Endometrial microvascular endothelial cells (primary cell): ENCODE data around the gene MTUS2. TPM values are rescaled to one million over a fixed set of nuclear protein-coding genes. Genes with fewer than 3 reads are reported as not detected.
"Not testable (repeated sequence)": the region's sequence is repeated elsewhere in the genome, so short reads cannot be mapped to it uniquely, and the experiment has no call there.

Experiments
- in situ Hi-C: cut with HindIII; loops from 2 replicates; pipeline ENCODE4 v1.10.0; 2017; ENCODE audit warnings: low sequenced_read_pairs, low pct_unique_long_range_greater_than_20kb; ENCODE audit errors: inconsistent ontology term
- total RNA-seq: library from RNA; depleted of rRNA; stranded (reverse); fragments of >200 nt; gene quantifications from one replicate; pipeline ENCODE4 v1.2.3, GENCODE V29; 2015; ENCODE audit errors: inconsistent ontology term

Gene MTUS2
- total RNA-seq, 1 donor from 2014 or later, result not detected

- in situ Hi-C loops, result no loop called here
Measured at GRCh38 chr13:28953714-28954418, 133.7 kb downstream of the MTUS2 start.

DNA sequence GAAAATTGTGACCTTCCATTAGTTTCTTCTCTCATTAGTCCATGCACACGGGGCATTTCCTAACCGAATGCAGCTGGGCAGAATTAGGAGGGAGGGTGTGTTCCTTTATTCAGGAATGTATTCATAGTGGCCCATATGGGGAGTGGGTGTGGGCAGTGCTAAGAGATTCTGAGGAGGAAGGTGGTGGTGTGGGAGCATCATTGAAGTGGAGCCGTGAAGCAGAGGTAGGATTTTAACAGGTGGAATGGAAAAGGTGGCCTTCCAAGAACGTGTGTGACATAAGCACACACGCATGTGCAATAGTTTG is 134.2 kb downstream of the MTUS2 start:
- in situ Hi-C loops, result no loop called here

- in situ Hi-C loops, result no loop called here
Measured at GRCh38 chr13:28954810-28955209, 134.7 kb downstream of the MTUS2 start.

DNA sequence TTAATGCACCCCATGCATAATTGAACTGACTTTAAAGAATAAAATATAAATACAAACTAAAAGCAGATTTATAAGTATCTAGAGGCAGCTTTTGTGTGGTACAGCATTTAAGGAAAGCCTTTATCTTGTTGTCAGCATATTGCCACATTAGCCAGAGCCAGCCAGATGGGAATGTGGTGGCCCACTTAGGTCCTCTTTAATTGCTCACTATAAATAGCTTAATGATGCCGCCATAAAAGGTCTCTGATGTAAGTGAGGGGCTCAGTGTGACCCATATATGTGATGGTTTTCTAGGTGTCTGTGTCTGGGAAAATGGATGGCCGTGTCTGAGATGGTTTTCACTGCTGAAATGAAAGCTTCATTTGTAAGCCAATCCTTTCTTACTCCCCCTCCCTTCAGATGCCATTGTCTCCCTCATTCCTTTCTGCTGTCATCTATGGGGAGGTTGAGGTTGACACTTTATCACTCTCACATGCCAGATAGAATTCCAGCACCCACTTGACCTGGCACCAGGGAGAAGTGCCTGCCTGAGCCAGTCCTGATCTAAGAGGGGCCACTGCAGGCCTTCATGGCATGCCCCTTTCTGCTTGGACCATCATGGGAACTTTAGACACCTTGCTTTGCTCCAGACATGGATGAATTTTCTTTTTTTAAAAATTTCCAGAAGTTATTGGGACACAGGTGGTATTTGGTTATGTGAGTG is 135.3 kb downstream of the MTUS2 start:
- in situ Hi-C loops, result no loop called here

- in situ Hi-C loops, result no loop called here
Measured at GRCh38 chr13:28958018-28958417, 137.9 kb downstream of the MTUS2 start.

GRCh38 chr13:28958441-28958840 is 138.3 kb downstream of the MTUS2 start:
- in situ Hi-C loops, result no loop called here

GRCh38 chr13:28964052-28964451 is 143.9 kb downstream of the MTUS2 start:
- in situ Hi-C loops, result no loop called here

DNA sequence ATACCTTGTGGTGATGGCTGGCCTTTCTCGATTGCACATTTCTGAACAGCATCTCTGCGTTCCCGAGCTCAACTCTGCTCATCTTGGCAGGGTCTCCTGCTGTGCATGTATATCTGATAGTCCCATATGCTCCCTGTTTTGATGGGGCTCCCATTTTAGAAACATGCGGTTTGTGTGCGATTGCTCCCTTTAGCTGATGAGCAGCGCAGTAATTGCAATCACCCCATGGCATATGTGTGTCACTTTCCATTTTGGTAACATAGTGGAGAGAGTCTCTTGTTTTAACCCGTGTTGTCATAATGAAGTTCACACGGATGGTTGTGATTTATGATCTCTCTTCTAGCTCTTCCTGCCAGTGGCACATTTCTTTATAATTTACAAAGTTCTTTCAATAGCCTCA is 144.7 kb downstream of the MTUS2 start:
- in situ Hi-C loops, result no loop called here

DNA sequence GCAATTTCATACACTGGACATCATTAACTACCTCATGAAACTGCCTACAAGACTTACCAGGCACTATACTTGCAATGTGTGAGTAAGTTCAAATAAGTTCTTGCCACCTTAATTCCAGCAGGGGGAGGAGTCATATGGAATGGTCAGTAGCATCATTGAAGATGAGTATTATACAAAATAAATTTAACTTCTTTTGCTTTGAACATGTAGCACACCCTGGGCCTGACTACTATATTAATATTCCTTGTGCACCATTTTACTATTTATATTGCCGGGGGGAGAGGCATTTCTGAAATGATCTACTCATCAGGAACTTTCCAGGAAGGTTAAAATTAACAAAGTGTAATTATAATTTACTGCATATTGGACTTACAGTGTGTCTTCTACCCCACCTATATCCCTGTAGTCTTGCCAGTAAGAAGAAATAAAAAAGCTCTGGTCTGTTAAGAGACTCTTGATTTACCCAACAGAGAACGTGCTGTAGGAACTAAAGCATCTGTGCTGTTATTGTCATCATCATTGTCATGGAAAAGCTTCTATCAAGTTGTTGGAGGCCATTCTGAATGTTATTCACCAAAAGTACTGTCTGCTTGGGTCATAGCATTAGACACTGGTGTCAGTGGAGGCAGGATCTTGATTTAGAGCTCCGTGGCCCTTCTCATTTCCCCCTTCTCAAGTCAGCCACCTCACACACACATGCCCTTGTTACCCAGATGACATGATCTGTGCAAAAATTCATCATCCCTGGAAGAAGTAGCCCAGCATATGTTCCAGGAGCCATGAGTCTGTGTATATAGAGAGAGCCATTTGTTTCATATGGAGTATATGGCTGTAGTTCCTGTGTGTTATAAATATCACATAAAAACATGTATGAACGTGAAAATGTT is 147.1 kb downstream of the MTUS2 start:
- in situ Hi-C loops, result no loop called here

DNA sequence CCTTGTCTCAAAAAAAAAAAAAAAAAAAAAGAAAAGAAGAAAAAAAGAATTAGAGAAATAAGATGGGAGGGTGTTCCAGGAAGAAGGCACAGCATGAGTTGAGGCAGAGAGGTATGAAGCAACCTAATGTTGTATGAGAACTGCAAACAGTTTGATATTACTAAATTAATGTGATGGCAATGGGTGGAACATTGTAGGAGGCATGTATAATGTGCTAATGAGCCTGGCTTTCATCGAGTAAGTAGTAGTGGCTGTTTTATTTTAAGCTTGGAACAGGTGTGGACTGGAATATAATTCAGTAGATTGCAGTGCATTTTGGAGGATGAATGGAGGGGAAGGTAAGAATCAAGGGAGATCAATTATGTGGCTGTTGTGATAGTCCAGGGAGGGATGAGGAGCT is 156.1 kb downstream of the MTUS2 start:
- in situ Hi-C loops, result no loop called here

DNA sequence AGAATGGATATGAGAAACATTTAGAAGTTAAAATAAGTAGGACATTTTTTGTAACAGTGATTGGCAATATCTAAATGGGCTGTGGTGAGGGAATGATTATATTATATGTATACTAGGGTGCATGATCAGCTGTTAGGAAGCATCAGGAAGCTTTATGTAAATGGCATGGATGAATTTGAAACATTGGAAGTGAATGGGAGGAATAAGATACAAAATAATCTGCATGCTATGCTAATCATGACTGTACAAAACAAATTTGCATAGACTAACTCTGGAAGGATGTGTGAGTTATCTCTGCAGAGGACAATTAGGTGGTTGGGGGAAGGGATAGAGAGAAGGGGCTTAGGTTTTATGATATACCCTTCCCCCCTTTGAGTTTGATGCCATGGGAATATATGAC is 156.5 kb downstream of the MTUS2 start:
- in situ Hi-C loops, result no loop called here

- in situ Hi-C loops, result no loop called here
Measured at GRCh38 chr13:28978574-28978973, 158.4 kb downstream of the MTUS2 start.

GRCh38 chr13:28981530-28981929 is 161.4 kb downstream of the MTUS2 start:
- in situ Hi-C loops, result no loop called here

DNA sequence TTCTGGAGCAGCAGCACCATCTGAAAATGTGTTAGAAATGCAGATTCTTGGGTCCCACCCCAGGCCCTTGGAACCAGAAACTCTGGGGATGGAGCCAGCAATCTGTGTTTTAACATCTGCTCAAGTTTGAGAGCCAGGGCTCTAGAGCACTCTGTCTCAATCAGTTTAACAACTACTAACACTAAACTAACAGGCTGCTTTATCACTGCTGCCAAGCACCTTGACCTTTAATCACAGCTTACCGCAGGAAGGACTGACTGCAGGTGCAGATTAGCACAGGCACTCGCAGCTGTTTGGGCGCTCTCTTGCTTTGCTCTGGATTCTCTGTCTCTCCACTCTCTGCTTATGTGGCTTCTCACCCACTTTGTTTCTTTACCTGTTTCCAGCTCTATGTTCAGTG is 163.5 kb downstream of the MTUS2 start:
- in situ Hi-C loops, result no loop called here

DNA sequence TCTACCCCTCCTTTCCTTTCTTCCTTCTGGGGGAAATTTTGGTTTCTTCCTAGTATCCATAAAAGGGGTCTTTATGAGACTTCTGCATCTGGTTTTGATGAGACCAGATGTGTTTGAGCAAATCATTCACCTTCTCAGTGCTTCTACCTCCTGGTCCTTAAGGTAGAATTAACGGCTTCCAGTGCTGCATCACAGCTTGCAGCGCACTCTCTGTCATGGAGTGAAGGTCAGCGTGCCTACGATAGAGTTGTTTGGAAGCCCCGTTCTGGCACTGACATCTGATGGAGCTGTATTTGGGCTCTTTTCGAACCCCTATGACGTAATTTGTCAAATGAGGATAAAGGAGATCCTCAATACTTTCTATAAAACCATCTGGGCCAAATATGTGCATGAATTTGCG is 164.2 kb downstream of the MTUS2 start:
- in situ Hi-C loops, result no loop called here

DNA sequence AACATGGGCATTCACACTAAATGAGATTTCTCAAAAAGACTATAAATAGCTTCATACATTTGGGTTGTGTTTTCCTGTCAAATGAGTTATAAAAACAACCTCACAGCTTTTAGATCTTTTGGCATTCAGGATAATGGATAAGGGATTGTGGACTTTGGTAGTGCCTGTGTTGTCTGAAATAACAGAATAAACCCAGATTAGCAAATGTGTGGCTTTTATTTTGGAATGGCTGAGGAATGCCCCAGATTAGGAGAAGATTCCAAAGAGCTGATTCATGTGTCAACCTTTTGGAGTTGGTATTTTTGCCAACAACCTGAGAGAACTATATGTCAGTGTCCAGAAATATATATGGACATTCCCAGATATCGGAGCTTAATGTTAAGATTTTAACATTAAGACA is 164.7 kb downstream of the MTUS2 start:
- in situ Hi-C loops, result no loop called here

GRCh38 chr13:28990378-28990777 is 170.2 kb downstream of the MTUS2 start:
- in situ Hi-C loops, result not testable (repeated sequence)

- in situ Hi-C loops, result no loop called here
Measured at GRCh38 chr13:28991764-28992163, 171.6 kb downstream of the MTUS2 start.

- in situ Hi-C loops, result no loop called here
Measured at GRCh38 chr13:29000826-29001225, 180.7 kb downstream of the MTUS2 start.
